ENCODE measurements around the gene LAX1.
A peak's percentile ranks its signal among the peaks of the same experiment; 100 is the strongest.
"Not testable (repeated sequence)": the region's sequence is repeated elsewhere in the genome, so short reads cannot be mapped to it uniquely, and the experiment has no call there.

LAX1 gene

DNA sequence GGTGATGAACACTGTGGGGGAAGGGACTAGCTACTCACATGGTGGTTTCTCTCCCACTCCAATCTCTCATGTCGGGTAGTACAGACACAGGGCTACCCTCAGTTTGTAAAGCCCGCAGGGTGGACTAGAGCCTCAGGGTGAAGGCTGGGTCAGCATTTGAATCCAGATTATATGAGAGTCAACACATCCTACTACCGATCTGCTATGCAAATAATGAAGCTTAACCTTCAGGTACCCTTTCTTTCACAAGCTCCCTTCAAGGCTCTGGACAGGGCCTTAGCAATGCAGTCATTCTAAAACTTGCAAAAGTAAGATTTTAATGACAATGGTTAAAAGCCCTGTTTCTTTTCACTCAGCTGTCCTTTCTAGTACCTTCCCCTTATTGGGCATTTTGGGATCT is 25.0 kb downstream of the LAX1 start:
- TF ChIP-seq, protein P1, sequence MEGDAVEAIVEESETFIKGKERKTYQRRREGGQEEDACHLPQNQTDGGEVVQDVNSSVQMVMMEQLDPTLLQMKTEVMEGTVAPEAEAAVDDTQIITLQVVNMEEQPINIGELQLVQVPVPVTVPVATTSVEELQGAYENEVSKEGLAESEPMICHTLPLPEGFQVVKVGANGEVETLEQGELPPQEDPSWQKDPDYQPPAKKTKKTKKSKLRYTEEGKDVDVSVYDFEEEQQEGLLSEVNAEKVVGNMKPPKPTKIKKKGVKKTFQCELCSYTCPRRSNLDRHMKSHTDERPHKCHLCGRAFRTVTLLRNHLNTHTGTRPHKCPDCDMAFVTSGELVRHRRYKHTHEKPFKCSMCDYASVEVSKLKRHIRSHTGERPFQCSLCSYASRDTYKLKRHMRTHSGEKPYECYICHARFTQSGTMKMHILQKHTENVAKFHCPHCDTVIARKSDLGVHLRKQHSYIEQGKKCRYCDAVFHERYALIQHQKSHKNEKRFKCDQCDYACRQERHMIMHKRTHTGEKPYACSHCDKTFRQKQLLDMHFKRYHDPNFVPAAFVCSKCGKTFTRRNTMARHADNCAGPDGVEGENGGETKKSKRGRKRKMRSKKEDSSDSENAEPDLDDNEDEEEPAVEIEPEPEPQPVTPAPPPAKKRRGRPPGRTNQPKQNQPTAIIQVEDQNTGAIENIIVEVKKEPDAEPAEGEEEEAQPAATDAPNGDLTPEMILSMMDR (IDR thresholded peaks at IDR 0.05) = no peak
- TF ChIP-seq ZFX (IDR thresholded peaks at IDR 0.05; ENCODE audit: borderline replicate concordance) = no peak
- no peak overlapping the region for H3K27ac ChIP-seq

- H3K27ac ChIP-seq = no peak overlapping the region
- TF ChIP-seq ZFX (IDR thresholded peaks at IDR 0.05; ENCODE audit: borderline replicate concordance) = no peak
- TF ChIP-seq, protein P1 (IDR thresholded peaks at IDR 0.05) = no peak
Observed at GRCh38 chr1:203791498-203791897, 26.5 kb downstream of the LAX1 start.

DNA sequence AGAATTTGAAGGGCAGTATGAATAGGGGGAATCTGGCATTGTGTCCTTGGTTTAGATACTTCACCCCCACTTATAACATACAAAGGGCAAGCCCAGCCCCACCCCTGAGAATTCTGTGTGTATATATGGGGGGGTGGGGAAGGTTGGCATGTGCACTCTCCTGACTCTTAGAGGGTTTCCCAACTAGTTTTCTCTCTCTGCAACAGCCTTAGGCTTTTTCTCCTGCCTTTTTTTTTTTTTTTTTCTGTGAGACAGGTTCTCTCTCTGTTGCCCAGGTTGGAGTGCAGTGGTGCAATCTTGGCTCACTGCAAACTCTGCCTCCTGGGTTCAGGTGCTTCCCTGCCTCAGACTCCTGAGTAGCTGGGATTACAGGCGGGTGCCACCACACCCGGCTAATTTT is 27.5 kb downstream of the LAX1 start:
- no peak for TF ChIP-seq ZFX (IDR thresholded peaks at IDR 0.05; ENCODE audit: borderline replicate concordance)
- TF ChIP-seq, protein P1 (IDR thresholded peaks at IDR 0.05) = no peak

DNA sequence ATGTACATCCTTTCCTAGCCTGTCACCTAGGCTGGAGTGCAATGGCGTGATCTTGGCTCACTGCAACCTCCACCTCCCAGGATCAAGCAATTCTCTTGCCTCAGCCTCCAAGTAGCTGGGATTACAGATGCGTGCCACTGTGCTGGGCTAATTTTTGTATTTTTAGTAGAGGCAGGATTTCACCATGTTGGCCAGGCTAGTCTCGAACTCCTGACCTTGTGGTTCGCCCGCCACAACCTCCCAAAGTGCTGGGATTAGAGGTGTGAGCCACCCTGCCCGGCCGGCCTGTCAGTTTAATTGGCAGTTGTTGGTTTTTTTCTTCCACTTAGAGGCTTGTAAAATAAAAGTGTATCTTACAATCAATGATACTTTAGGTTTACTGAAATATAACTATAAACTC is 28.6 kb downstream of the LAX1 start:
- H3K27ac ChIP-seq = not testable (repeated sequence)

More for the DNA sequence above, 27.5 kb downstream of the LAX1 start:
- no peak overlapping the region for H3K27ac ChIP-seq

DNA sequence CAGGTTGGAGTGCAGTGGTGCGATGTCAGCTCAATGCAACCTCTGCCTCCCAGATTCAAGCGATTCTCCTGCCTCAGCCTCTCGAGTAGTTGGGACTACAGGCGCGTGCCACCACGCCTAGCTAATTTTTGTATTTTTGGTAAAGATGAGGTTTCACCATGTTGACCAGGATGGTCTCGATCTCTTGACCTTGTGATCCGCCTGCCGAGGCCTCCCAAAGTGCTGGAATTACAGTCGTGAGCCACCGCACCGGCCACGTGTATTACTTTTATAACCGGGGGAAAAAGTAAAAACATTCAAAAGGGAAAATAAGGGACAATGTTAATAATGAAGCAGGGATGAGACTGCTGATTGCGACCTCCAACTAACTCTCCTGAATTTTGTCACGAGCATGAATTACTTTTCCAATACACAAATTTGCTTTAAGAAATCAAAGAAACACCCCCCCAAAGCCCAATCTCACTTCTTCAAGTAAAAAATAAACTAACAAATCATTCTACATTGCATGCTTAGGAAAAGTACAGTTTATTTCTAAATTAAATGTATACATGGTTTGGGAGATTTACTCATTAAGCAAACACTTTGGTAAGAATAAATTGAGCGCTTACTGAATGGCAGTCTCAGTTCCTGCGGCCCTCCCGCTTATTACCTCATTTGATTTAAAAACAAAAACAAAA is 29.9 kb downstream of the LAX1 start:
- peak overlapping the region; percentile 84 for H3K27ac ChIP-seq
- TF ChIP-seq ZFX (IDR thresholded peaks at IDR 0.05; ENCODE audit: borderline replicate concordance) = no peak
- TF ChIP-seq, protein P1 (IDR thresholded peaks at IDR 0.05) = no peak

- H3K27ac ChIP-seq = peak within 1 kb of the TSS; percentile 84
- 0 out of 2 replicates have a peak, but pooled peaks have one; percentile 16 for TF ChIP-seq ZFX (IDR thresholded peaks at IDR 0.05; ENCODE audit: borderline replicate concordance)
- TF ChIP-seq, protein P1 (IDR thresholded peaks at IDR 0.05) = no peak
Observed at GRCh38 chr1:203795441-203796235, 30.7 kb downstream of the LAX1 start, which contains the start of the genes ZBED6 and ZC3H11A. TSS of gene ZBED6 (plus strand) at chr1:203795623. CDS start at chr1:203797523, 1,900 bp downstream. TSS of gene ZC3H11A (plus strand) at chr1:203795623. CDS start at chr1:203817071, 21,448 bp downstream.

GRCh38 chr1:203796236-203796605 is 31.2 kb downstream of the LAX1 start:
- no peak for TF ChIP-seq ZFX (IDR thresholded peaks at IDR 0.05; ENCODE audit: borderline replicate concordance)
- TF ChIP-seq, protein P1 (IDR thresholded peaks at IDR 0.05) = no peak
- peak overlapping the region; percentile 84 for H3K27ac ChIP-seq
